HL-60 (cell line): Measurements from ENCODE around the gene KIF1B.

Experiments used
- DNase-seq, 2 experiments: peaks; one replicate each; pipeline ENCODE4 v3.0.0-alpha.2; 2010 to 2020; ENCODE audit warnings: low read depth in 1 of 2, low spot score in 1 of 2
- H3K27ac ChIP-seq: fragments of 250-450 bp; sonication (Bioruptor Pico); replicated peaks from 2 replicates; pipeline ENCODE4 v1.5.1; 2020; ENCODE audit warnings: mild to moderate bottlenecking, moderate library complexity
- H3K27me3 ChIP-seq: fragments of 250-450 bp; sonication (Bioruptor Pico); 2 replicates; pipeline ENCODE4 v1.5.1; 2021; ENCODE audit warnings: mild to moderate bottlenecking, moderate library complexity; ENCODE audit not compliant: insufficient read depth, poor library complexity, severe bottlenecking
- H3K4me3 ChIP-seq: replicated peaks from 2 replicates; pipeline ENCODE4 v1.5.1; 2011; ENCODE audit warnings: mild to moderate bottlenecking, control low read depth, low read length; ENCODE audit not compliant: insufficient read depth
- CTCF ChIP-seq: IDR thresholded peaks from one replicate; pipeline ENCODE4 v1.5.1; 2011; ENCODE audit warnings: low read length, control low read depth, inconsistent platforms; ENCODE audit not compliant: insufficient read depth
- GABPA ChIP-seq: IDR thresholded peaks from 2 replicates; pipeline ENCODE4 v1.6.1; 2012; ENCODE audit warnings: low read depth
- POLR2AphosphoS5 ChIP-seq: IDR thresholded peaks from 2 replicates; pipeline ENCODE4 v1.6.1; 2012; ENCODE audit warnings: low read depth
- REST ChIP-seq: IDR thresholded peaks from 2 replicates; pipeline ENCODE4 v1.6.1; 2012; ENCODE audit warnings: low read depth; ENCODE audit not compliant: insufficient replicate concordance
- SPI1 ChIP-seq: IDR thresholded peaks from 2 replicates; pipeline ENCODE4 v1.6.1; 2012; ENCODE audit warnings: low read depth, mild to moderate bottlenecking, borderline replicate concordance

KIF1B gene

GRCh38 chr1:10328180-10328963, 118.0 kb downstream of the KIF1B start:
- Histone ChIP-seq H3K4me3 (no peak overlapping the region), H3K27me3 (no peaks in the 10 kb centered on the region), H3K27ac (peak overlapping the region; percentile 3; the same call in 1 of the 2 replicates)
- DNase-seq = peak; percentile 18 to 41
- TF ChIP-seq SPI1 (no peak), CTCF (no peak), REST (no peak), POLR2AphosphoS5 (no peak), GABPA (no peak)

- TF ChIP-seq CTCF = no peak
- no peaks in the 10 kb centered on the region for H3K27me3 ChIP-seq
- no peak overlapping the region for H3K4me3 ChIP-seq
- DNase-seq = no peak
- H3K27ac ChIP-seq = no peak overlapping the region
These were observed 127.1 kb downstream of the KIF1B start for GRCh38 chr1:10337436-10337835.

GRCh38 chr1:10338047-10338446, 127.7 kb downstream of the KIF1B start:
- no peak for TF ChIP-seq POLR2AphosphoS5
- peak; percentile 71 for TF ChIP-seq CTCF
- H3K4me3 ChIP-seq = no peak overlapping the region
- H3K27me3 ChIP-seq = no peaks in the 10 kb centered on the region
- H3K27ac ChIP-seq = no peak overlapping the region
- DNase-seq = peak in 1 of 2 experiments; percentile 40

GRCh38 chr1:10338611-10339010, 128.2 kb downstream of the KIF1B start:
- TF ChIP-seq SPI1 (no peak), POLR2AphosphoS5 (no peak), GABPA (no peak), REST (no peak)
- no peak overlapping the region for H3K4me3 ChIP-seq
- no peaks in the 10 kb centered on the region for H3K27me3 ChIP-seq
- no peak for DNase-seq
- H3K27ac ChIP-seq = no peak overlapping the region
